Vagina (tissue), 2 donors: ENCODE measurements around the gene RBM17.

Experiments used
- POLR2A ChIP-seq, 2 donors: fragments of 450-650 bp; IDR thresholded peaks; one replicate each; pipeline ENCODE4 v1.6.1; 2017; ENCODE audit warnings: antibody characterized with exemption in 2 of 2, mild to moderate bottlenecking in 2 of 2, moderate library complexity in 2 of 2
- POLR2AphosphoS5 ChIP-seq, 2 donors: sonication (generic); formaldehyde crosslinking; IDR thresholded peaks; one replicate each; pipeline ENCODE4 v1.9.0; 2017; ENCODE audit warnings: antibody characterized with exemption in 2 of 2, mild to moderate bottlenecking in 2 of 2, low read depth in 1 of 2; ENCODE audit not compliant: insufficient read depth in 1 of 2
- TF ChIP-seq, protein P1 (sequence below), 3 experiments: fragments of 450-650 bp in 2 of 3; fragments of 200-600 bp in 1 of 3; sonication (generic) in 1 of 3; IDR thresholded peaks; one replicate each; pipeline ENCODE4 v1.5.1; 2017 to 2019; ENCODE audit warnings: antibody characterized with exemption in 3 of 3, mild to moderate bottlenecking in 2 of 3, moderate library complexity in 2 of 3

DNA sequence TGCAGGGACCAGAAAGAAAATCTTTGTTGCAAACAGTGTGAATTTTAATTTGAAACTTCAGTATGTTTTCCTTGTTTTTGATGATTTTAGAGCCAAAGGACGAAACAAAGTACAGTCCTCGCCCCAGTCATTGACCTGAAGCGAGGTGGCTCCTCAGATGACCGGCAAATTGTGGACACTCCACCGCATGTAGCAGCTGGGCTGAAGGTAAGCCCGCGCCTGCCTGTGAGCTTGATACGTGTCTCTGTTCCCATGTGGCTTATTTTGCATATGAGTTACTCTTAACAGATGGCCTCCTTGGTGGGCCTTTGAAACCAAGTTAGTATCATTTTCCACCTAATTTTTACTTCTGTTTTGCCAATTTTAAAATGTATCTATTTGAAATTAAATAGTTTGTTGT is 12.3 kb downstream of the RBM17 start:
- no peak for TF ChIP-seq POLR2AphosphoS5 (IDR thresholded peaks at IDR 0.05; ENCODE audit: insufficient read depth in 1 of 2, low read depth in 1 of 2)
- TF ChIP-seq, protein P1, sequence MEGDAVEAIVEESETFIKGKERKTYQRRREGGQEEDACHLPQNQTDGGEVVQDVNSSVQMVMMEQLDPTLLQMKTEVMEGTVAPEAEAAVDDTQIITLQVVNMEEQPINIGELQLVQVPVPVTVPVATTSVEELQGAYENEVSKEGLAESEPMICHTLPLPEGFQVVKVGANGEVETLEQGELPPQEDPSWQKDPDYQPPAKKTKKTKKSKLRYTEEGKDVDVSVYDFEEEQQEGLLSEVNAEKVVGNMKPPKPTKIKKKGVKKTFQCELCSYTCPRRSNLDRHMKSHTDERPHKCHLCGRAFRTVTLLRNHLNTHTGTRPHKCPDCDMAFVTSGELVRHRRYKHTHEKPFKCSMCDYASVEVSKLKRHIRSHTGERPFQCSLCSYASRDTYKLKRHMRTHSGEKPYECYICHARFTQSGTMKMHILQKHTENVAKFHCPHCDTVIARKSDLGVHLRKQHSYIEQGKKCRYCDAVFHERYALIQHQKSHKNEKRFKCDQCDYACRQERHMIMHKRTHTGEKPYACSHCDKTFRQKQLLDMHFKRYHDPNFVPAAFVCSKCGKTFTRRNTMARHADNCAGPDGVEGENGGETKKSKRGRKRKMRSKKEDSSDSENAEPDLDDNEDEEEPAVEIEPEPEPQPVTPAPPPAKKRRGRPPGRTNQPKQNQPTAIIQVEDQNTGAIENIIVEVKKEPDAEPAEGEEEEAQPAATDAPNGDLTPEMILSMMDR (IDR thresholded peaks at IDR 0.05), result no peak
- TF ChIP-seq POLR2A (IDR thresholded peaks at IDR 0.05), result no peak
